NK-92 treated with Interleukin-12 subunit alpha and Interleukin-12 subunit beta, amount 100 ng/mL, for 24 hours (cell line): ENCODE data around the gene UQCRHL.

Source experiments
- DNase-seq: peaks from one replicate; lab custom pipeline; 2025; lab: John Stamatoyannopoulos, UW

UQCRHL gene

GRCh38 chr1:15757575-15758342, 49.7 kb downstream of the UQCRHL start:
- no peak for DNase-seq
